ENCODE measurements around the gene CCNY.
"Not testable (repeated sequence)": the region's sequence is repeated elsewhere in the genome, so short reads cannot be mapped to it uniquely, and the experiment has no call there.

CCNY gene

GRCh38 chr10:35406003-35406630 is 69.8 kb downstream of the CCNY start:
- H3K27me3 Mint-ChIP-seq, H3K27ac Mint-ChIP-seq, DNase-seq, CTCF ChIA-PET, H3K4me3 Mint-ChIP-seq, H3K9me3 Mint-ChIP-seq, H3K36me3 Mint-ChIP-seq, H3K4me1 Mint-ChIP-seq: not testable (repeated sequence)

- H3K27ac Mint-ChIP-seq, H3K27me3 Mint-ChIP-seq, H3K36me3 Mint-ChIP-seq, H3K4me1 Mint-ChIP-seq, CTCF ChIA-PET, H3K9me3 Mint-ChIP-seq, H3K4me3 Mint-ChIP-seq, DNase-seq: not testable (repeated sequence)
Observed at GRCh38 chr10:35407696-35408095, 71.4 kb downstream of the CCNY start.

GRCh38 chr10:35409094-35409582 is 72.8 kb downstream of the CCNY start:
- Mint-ChIP-seq H3K4me1 (peaks cover 2% of the 10 kb centered on the region), H3K36me3 (no peaks in the 10 kb centered on the region), H3K27ac (no peak overlapping the region), H3K4me3 (no peak overlapping the region), H3K27me3 (no peaks in the 10 kb centered on the region), H3K9me3 (no peaks in the 10 kb centered on the region)
- CTCF ChIA-PET = no interaction called here
- DNase-seq = no peak

- Mint-ChIP-seq H3K4me3 (no peak overlapping the region), H3K9me3 (no peaks in the 10 kb centered on the region), H3K4me1 (peaks cover 9% of the 10 kb centered on the region), H3K36me3 (no peaks in the 10 kb centered on the region), H3K27me3 (no peaks in the 10 kb centered on the region), H3K27ac (no peak overlapping the region)
- DNase-seq = no peak
- CTCF ChIA-PET = no interaction called here
Observed at GRCh38 chr10:35409808-35410207, 73.5 kb downstream of the CCNY start.

GRCh38 chr10:35412003-35412723 is 75.9 kb downstream of the CCNY start:
- Mint-ChIP-seq H3K36me3 (no peaks in the 10 kb centered on the region), H3K27ac (no peak overlapping the region), H3K27me3 (no peaks in the 10 kb centered on the region), H3K9me3 (no peaks in the 10 kb centered on the region), H3K4me1 (peaks cover 12% of the 10 kb centered on the region), H3K4me3 (no peak overlapping the region)
- CTCF ChIA-PET = no interaction called here
- DNase-seq = no peak

- no peaks in the 10 kb centered on the region for H3K27me3 Mint-ChIP-seq
- no peak overlapping the region for H3K4me3 Mint-ChIP-seq
- H3K9me3 Mint-ChIP-seq = no peaks in the 10 kb centered on the region
- peaks cover 12% of the 10 kb centered on the region for H3K4me1 Mint-ChIP-seq
- no peak overlapping the region for H3K27ac Mint-ChIP-seq
- no peaks in the 10 kb centered on the region for H3K36me3 Mint-ChIP-seq
- CTCF ChIA-PET = no interaction called here
- no peak for DNase-seq
Observed at GRCh38 chr10:35412900-35413491, 76.7 kb downstream of the CCNY start.

GRCh38 chr10:35413985-35414861 is 77.9 kb downstream of the CCNY start:
- peaks cover 12% of the 10 kb centered on the region for H3K4me1 Mint-ChIP-seq
- no peak overlapping the region for H3K4me3 Mint-ChIP-seq
- CTCF ChIA-PET = no interaction called here

GRCh38 chr10:35415505-35415904 is 79.2 kb downstream of the CCNY start:
- Mint-ChIP-seq H3K27me3 (no peaks in the 10 kb centered on the region), H3K36me3 (no peaks in the 10 kb centered on the region), H3K9me3 (no peaks in the 10 kb centered on the region), H3K4me3 (no peak overlapping the region), H3K27ac (no peak overlapping the region), H3K4me1 (peaks cover 10% of the 10 kb centered on the region)
- DNase-seq = no peak
- CTCF ChIA-PET = no interaction called here

More at GRCh38 chr10:35413985-35414861, 77.9 kb downstream of the CCNY start:
- no peaks in the 10 kb centered on the region for H3K9me3 Mint-ChIP-seq
- no peaks in the 10 kb centered on the region for H3K36me3 Mint-ChIP-seq
- peak overlapping the region; percentile 6 for H3K27ac Mint-ChIP-seq
- no peak for DNase-seq
- H3K27me3 Mint-ChIP-seq = no peaks in the 10 kb centered on the region

GRCh38 chr10:35416619-35417312 is 80.5 kb downstream of the CCNY start:
- Mint-ChIP-seq H3K36me3 (no peaks in the 10 kb centered on the region), H3K4me1 (peaks cover 10% of the 10 kb centered on the region), H3K27ac (no peak overlapping the region), H3K9me3 (no peaks in the 10 kb centered on the region), H3K27me3 (no peaks in the 10 kb centered on the region), H3K4me3 (no peak overlapping the region)
- DNase-seq = no peak
- CTCF ChIA-PET = no interaction called here

GRCh38 chr10:35417313-35417625 is 81.0 kb downstream of the CCNY start:
- H3K27ac Mint-ChIP-seq = no peak overlapping the region
- no peak for DNase-seq
- no peaks in the 10 kb centered on the region for H3K36me3 Mint-ChIP-seq
- no peaks in the 10 kb centered on the region for H3K9me3 Mint-ChIP-seq
- H3K4me1 Mint-ChIP-seq = peaks cover 10% of the 10 kb centered on the region
- H3K27me3 Mint-ChIP-seq = no peaks in the 10 kb centered on the region
- CTCF ChIA-PET = no interaction called here
- H3K4me3 Mint-ChIP-seq = no peak overlapping the region

GRCh38 chr10:35417795-35418194 is 81.5 kb downstream of the CCNY start:
- no peaks in the 10 kb centered on the region for H3K27me3 Mint-ChIP-seq
- no peaks in the 10 kb centered on the region for H3K9me3 Mint-ChIP-seq
- DNase-seq = no peak
- CTCF ChIA-PET = no interaction called here
- H3K36me3 Mint-ChIP-seq = no peaks in the 10 kb centered on the region
- no peak overlapping the region for H3K27ac Mint-ChIP-seq
- peaks cover 10% of the 10 kb centered on the region for H3K4me1 Mint-ChIP-seq
- H3K4me3 Mint-ChIP-seq = no peak overlapping the region

GRCh38 chr10:35418580-35418979 is 82.3 kb downstream of the CCNY start:
- H3K9me3 Mint-ChIP-seq, H3K4me3 Mint-ChIP-seq, H3K27me3 Mint-ChIP-seq, DNase-seq, CTCF ChIA-PET, H3K36me3 Mint-ChIP-seq, H3K27ac Mint-ChIP-seq: not testable (repeated sequence)
- H3K4me1 Mint-ChIP-seq = peaks cover 10% of the 10 kb centered on the region

- Mint-ChIP-seq H3K36me3 (no peaks in the 10 kb centered on the region), H3K27ac (no peak overlapping the region), H3K4me3 (no peak overlapping the region), H3K4me1 (peaks cover 3% of the 10 kb centered on the region), H3K9me3 (no peaks in the 10 kb centered on the region), H3K27me3 (no peaks in the 10 kb centered on the region)
- CTCF ChIA-PET = interaction anchor here (0.6 kb wide), 1 partner anchor 25 kb away, joined by 4 read pairs; no protein-coding TSS in a partner anchor
- DNase-seq = no peak
Observed at GRCh38 chr10:35420044-35420443, 83.7 kb downstream of the CCNY start.

All from activated naive CD4-positive, alpha-beta T cell treated with anti-CD3 and anti-CD28 coated beads, Interleukin-2, amount 10 ng/mL, durations not matched to agents 7 days and 5 days (primary cell).